Mononuclear cell (primary cell): ENCODE measurements around the gene GNB4. TPM values are rescaled to one million over a fixed set of nuclear protein-coding genes. Genes with fewer than 3 reads are reported as not detected.

Experiments used
- H3K27me3 ChIP-seq: 2 replicates; pipeline ENCODE4 v1.6.0; 2011; ENCODE audit warnings: low read length, control low read depth; ENCODE audit not compliant: insufficient read depth
- H3K4me1 ChIP-seq: 2 replicates; pipeline ENCODE4 v1.5.1; 2011; ENCODE audit warnings: mild to moderate bottlenecking, low read length, control low read depth; ENCODE audit not compliant: insufficient read depth
- H3K4me3 ChIP-seq: 2 replicates; pipeline ENCODE4 v1.5.1; 2011; ENCODE audit warnings: mild to moderate bottlenecking, low read length, moderate library complexity
- H3K9me3 ChIP-seq: 2 replicates; pipeline ENCODE4 v1.5.1; 2011; ENCODE audit warnings: low read depth, mild to moderate bottlenecking, control low read depth, low read length
- total RNA-seq: library from RNA; depleted of rRNA; stranded (reverse); fragments of >200 nt; gene quantifications from one replicate; pipeline ENCODE4 v1.2.3, GENCODE V29; 2012

GNB4 gene
- total RNA-seq, 1 donor = 22.6 TPM

DNA sequence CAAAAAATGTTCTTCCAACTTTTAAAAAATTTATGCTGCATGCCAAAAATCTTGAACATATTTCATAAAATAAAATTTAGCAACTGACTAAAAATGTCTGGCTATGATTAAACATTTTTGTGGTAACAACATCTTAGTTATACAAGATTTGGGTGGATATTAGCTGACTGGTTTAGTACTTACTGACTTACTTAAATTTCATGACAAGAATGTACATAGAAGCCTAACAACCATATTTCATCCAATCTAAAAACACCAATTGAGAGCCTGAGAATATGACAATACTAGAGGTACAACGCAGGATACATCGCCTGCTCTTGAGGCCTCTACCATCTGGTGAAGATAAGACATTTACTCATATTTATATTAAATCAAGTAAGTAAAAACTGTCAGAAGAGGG is 34.6 kb downstream of the GNB4 start:
- H3K4me3 ChIP-seq = no peak overlapping the region
- no peaks in the 10 kb centered on the region for H3K4me1 ChIP-seq
- no peaks in the 10 kb centered on the region for H3K9me3 ChIP-seq
- H3K27me3 ChIP-seq = no peaks in the 10 kb centered on the region

DNA sequence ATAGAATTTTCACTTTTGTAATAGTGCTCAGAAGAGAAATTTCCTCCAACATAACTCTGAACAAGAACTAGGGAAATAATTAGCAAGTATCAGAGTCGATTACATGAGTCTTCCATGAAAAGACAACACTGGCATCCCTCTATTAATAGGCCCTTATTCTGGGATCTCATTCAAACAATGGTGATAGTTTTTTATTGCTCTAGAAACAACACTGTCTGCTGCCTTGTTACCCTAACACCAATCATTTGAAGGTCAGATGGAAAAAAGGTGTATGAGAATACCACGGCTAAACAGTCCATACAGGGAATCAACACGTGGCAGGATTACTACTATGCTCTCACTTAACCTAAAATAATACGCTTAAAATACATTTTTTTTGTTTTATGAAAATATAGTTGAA is 35.9 kb downstream of the GNB4 start:
- no peaks in the 10 kb centered on the region for H3K9me3 ChIP-seq
- no peaks in the 10 kb centered on the region for H3K4me1 ChIP-seq
- no peaks in the 10 kb centered on the region for H3K27me3 ChIP-seq
- H3K4me3 ChIP-seq = no peak overlapping the region

DNA sequence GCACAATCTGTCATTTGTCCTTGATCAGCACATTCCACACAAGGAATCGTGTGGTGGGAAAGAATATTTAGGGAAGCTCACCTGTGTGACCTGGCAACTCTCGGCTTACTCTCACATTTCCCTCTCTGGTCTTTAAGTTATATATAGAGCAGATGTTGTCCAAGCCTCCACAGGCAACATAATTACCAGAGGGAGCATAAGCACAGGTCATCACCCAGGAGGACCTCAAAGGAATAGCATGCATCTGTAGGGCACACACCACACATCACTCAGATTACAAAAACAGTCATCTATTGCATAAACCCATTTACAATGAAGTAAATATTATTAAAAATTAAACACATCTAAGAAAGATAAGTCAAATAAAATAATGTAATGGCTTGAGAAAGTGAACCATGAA is 36.5 kb downstream of the GNB4 start:
- H3K27me3 ChIP-seq = no peaks in the 10 kb centered on the region
- no peaks in the 10 kb centered on the region for H3K9me3 ChIP-seq
- no peaks in the 10 kb centered on the region for H3K4me1 ChIP-seq
- no peak overlapping the region for H3K4me3 ChIP-seq

DNA sequence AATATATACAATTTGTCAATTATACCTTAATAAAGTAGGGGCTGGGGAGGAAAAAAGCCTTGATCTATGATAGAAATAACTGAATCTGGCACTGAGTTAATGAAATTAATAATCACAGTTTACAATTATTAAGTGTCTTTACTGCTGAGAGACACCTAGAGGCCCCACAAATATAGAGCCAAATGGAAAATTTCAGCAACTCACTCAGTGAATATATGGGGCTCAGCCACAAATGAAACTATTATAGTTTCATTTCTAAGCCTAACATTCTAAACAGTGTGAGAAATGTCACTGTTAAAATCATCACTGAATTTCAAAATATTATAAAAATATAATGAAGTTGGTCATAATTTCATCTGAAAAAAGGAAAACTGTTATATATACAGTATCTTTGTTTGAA is 40.3 kb downstream of the GNB4 start:
- Histone ChIP-seq H3K4me1 (no peaks in the 10 kb centered on the region), H3K4me3 (no peak overlapping the region), H3K9me3 (no peaks in the 10 kb centered on the region), H3K27me3 (no peaks in the 10 kb centered on the region)

DNA sequence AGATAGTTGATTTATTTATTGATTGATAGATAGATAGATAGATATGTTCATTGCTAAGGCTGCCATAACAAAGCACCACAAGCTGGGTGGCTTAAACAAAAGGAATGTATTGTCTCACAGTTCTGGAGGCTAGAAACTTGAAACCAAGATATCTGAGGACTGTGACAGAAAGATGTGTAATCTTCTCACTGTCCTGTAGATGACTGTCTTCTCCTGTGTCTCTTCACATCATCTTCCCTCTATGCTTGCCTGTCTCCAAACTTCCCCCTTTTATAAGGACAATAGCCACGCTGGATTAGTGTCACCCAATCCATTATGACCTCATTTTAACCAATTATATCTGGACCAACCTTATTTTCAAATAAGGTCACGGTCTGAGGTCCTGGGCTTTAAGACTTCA is 40.9 kb downstream of the GNB4 start:
- Histone ChIP-seq H3K9me3 (no peaks in the 10 kb centered on the region), H3K27me3 (no peaks in the 10 kb centered on the region), H3K4me3 (no peak overlapping the region), H3K4me1 (no peaks in the 10 kb centered on the region)

DNA sequence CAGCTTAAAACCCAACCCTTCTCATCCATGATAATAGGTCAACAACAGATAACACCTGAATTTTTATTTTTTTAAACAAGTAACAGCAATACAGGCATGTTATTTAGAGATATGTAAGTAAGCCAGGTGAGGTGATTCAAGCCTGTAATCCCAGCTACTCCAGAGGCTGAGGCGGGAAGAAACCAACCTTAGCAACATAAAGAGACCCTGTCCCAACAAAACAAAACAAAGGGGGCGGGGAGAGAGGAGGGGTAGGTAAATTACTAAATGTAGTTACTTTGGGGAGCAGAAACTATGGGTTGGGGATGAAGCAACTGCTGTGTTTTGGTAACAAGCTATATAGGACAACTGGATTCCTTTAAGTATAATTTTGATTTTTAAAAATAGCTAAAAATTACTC is 47.0 kb downstream of the GNB4 start:
- no peaks in the 10 kb centered on the region for H3K9me3 ChIP-seq
- H3K27me3 ChIP-seq = no peaks in the 10 kb centered on the region
- no peak overlapping the region for H3K4me3 ChIP-seq
- no peaks in the 10 kb centered on the region for H3K4me1 ChIP-seq

DNA sequence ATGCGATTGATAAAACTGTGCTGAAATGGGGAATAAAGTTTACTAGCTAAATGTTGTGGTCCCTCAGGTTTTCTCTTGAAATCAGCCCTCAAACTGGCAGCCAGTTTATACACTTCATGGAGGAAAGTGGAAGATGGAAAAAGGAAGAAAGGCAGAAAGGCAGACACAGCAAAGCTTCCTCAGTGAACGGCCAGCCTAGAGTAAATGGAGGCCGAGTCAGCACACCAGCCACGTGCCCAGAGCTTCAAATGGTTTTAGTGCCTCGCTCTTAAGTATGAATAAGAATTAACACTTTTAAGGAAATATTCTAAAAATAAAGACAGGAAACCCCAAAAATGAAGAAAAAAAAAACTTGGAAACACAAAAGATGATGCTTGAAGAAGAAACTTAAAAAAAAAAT is 48.3 kb downstream of the GNB4 start:
- Histone ChIP-seq H3K4me1 (no peaks in the 10 kb centered on the region), H3K9me3 (no peaks in the 10 kb centered on the region), H3K4me3 (no peak overlapping the region), H3K27me3 (no peaks in the 10 kb centered on the region)

DNA sequence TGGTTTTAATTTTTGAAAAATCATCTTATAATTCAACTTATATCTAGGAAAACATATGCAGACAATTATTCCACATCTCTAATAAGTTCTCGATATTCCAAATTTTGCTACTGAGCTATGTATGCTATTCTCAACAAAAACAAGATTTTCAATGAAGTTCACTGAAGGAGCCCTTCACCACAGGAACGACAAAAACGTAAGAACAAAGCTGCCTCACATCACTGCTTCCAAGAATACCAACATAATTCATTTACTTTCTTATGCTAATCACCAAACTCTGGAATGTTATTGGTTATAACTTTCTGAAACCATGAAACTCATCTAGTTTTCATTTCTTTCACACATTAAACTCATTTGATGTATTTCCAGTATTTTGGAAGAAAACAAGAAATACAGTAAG is 49.7 kb downstream of the GNB4 start:
- no peaks in the 10 kb centered on the region for H3K9me3 ChIP-seq
- H3K4me1 ChIP-seq = no peaks in the 10 kb centered on the region
- H3K4me3 ChIP-seq = no peak overlapping the region
- H3K27me3 ChIP-seq = no peaks in the 10 kb centered on the region

DNA sequence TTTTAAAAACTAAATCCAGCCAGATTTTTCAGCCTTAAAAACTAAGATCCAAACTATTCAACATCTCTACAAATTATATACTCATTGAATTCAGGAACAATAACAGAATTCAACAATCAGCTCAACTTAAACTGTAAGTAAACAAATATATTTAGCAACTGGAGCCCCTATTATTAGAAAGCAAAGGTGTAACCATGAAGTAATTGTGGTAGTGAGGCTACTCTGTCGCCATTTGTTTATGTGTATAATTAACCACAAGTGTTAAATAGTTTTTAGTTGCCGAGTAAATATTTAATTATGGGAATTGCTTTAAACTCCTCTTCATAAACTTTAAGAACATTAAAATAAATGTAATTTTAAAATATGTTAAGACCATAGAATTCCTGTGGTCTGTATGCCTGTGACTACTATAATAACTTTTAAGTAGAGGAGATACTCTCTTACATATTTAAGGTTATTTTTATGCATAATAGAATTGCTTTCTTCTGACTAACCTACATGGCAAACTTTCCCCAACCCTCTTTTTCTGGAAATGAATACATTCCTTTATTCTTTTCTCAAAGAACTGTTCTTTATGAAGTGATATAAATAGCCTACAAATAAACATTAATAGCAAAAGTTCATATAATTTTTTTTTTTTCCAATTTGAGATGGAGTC is 52.6 kb downstream of the GNB4 start:
- no peak overlapping the region for H3K4me3 ChIP-seq
- H3K9me3 ChIP-seq = no peaks in the 10 kb centered on the region
- no peaks in the 10 kb centered on the region for H3K4me1 ChIP-seq
- no peaks in the 10 kb centered on the region for H3K27me3 ChIP-seq

DNA sequence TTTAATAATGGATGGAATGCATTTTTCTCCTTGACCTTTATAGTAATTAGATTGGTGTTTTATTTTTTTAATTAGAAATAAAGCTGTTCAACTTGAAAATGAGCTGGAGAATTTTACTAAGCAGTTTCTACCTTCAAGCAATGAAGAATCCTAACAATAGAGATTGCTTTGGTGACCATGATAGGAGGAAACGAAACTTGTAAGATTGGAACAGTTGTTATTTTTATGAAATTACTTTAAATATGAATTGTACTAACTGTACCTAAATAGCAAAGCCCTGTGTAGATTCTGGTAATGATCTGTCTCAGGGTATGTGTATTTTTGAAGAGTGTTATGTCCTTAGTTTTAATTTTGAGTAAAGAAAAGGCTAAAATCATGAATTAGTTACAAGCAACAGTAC is 59.4 kb downstream of the GNB4 start:
- no peaks in the 10 kb centered on the region for H3K9me3 ChIP-seq
- no peaks in the 10 kb centered on the region for H3K4me1 ChIP-seq
- H3K27me3 ChIP-seq = no peaks in the 10 kb centered on the region
- H3K4me3 ChIP-seq = no peak overlapping the region

DNA sequence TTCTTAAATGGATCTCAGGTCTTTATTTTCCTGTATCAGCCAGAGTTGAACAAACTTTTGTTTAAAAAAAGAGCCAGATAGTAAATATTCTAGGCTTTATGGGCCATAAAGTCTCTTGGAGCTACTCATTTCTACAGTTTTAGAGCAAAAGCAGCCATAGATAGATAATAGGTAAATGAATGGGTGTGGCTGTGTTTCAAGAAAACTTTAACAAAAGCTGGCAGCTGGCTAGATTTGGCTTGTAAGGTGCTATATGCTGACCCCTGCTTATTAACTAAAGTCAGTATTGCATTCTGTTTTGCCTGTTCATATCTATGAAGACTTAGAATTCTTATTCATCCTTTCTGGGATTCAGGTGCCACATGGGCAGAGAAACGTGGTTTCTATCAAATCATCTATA is 74.8 kb downstream of the GNB4 start:
- Histone ChIP-seq H3K9me3 (no peaks in the 10 kb centered on the region), H3K4me1 (no peaks in the 10 kb centered on the region), H3K4me3 (no peak overlapping the region), H3K27me3 (no peaks in the 10 kb centered on the region)

DNA sequence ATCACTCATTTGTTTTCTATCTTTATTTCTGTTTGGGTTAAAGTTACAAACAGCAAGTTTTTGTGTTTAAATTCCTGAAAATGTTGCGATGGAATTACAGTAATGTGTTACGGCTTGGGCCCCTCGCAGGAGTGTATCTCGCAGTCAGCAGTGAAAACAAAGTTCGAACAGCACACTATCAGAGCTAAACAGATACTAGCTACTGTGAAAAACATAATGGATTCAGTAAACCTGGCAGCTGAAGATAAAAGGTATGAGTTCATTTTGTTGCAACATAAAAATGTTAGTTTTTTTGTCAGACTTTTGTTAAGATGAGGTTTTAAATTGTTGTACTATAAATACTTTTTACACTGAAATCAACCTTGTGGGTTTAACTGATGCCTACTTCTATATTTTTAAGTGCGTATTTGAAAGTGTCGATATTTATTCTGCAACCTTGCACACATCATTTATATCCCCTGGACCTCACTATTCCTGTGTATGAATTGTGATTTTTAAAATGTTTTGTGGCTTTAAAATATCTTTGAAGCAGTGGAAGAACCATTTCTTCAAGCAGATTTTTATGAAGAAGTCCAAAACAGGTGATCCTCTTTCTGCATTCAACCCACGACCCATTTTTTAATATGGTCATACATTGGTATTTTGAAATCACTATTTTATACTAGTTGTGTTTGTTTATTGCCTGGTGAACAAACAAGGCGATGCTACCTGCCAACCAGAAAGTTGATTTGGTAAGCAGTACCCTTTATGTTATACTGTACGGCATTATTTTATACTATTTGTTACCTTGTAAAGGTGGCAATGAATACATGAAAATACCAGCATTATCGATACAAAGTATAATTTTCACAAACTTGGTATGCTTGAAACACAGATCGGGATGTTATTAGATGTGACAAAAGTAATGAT is 75.9 kb downstream of the GNB4 start:
- Histone ChIP-seq H3K27me3 (no peaks in the 10 kb centered on the region), H3K9me3 (no peaks in the 10 kb centered on the region), H3K4me1 (no peaks in the 10 kb centered on the region), H3K4me3 (no peak overlapping the region)

DNA sequence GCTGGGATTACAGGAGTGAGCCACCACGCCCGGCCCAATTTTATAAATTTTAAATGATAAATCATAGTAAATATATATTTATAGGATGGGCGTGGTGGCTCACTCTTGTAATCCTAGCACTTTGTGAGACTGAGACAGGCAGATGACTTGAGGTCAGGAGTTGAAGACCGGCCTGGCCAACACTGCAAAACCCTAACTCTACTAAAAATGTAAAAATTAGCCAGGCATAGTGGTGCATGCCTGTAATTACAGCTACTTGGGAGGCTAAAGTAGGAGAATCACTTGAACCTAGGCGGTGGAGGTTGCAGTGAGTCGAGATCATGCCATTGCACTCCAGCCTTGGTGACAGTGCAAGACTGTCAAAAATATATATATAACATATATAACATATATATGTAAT is 77.3 kb downstream of the GNB4 start:
- Histone ChIP-seq H3K4me1 (no peaks in the 10 kb centered on the region), H3K4me3 (no peak overlapping the region), H3K27me3 (no peaks in the 10 kb centered on the region), H3K9me3 (no peaks in the 10 kb centered on the region)

DNA sequence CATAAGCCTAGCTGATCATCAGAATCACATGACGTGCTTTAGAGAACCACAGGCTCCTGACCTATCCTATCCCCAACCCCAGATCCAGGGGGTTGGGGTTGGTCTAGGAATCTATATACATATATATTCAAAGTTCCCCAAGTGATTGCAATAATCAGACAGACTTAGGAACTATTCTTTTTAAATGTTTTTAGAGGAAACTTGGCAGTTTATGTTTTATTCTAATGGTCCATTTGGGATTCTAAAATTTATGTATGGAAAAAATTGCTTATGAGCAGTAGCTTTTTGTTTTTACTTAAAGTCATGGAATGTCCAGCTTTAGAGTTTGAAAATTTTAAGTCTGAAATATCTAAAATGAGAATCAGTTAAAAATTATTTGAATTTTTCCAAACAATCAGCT is 81.6 kb downstream of the GNB4 start:
- Histone ChIP-seq H3K27me3 (no peaks in the 10 kb centered on the region), H3K4me3 (no peak overlapping the region), H3K9me3 (no peaks in the 10 kb centered on the region), H3K4me1 (no peaks in the 10 kb centered on the region)

DNA sequence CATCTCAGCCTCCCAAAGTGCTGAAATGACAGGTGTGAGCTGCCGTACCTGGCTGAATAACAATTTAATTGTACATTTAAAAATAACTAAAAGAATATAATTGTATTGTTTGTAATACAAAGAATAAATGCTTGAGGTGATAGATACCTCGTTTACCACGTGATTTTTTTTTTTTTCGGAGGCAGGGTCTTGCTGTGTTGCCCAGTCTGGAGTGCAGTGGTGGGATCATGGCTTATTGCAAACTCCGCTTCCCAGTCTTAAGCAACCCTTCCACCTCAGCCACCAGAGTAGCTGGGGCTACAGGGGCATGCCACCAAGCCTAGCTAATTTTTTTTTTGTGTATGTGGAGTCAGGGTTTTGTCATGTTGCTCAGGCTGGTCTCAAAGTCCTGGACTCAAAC is 87.9 kb downstream of the GNB4 start:
- no peaks in the 10 kb centered on the region for H3K27me3 ChIP-seq
- no peak overlapping the region for H3K4me3 ChIP-seq
- H3K4me1 ChIP-seq = no peaks in the 10 kb centered on the region
- H3K9me3 ChIP-seq = no peaks in the 10 kb centered on the region

DNA sequence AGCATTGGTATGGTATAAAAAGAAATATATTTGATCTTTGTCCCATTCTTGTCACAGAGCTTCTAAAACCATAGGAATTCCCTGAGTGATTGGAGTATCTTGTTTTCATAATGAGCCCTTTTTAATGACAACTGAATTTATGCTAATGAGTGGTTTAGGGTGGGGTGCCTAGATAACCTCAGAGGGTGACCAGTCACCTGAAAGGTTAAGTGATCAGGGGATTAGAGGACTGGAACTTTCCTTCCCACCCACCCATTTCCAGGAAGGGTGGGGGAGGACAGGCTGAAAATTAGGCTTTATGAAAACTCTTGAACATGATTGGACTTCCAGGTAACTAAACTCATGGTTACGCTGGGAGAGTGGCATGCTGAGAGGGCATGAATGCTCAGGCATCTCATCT is 95.3 kb downstream of the GNB4 start:
- no peaks in the 10 kb centered on the region for H3K27me3 ChIP-seq
- H3K9me3 ChIP-seq = no peaks in the 10 kb centered on the region
- H3K4me1 ChIP-seq = peaks cover 4% of the 10 kb centered on the region
- no peak overlapping the region for H3K4me3 ChIP-seq
